Loucy (cell line): Measurements from ENCODE around the gene TEDC2.

Experiments
- H2AFZ ChIP-seq: fragments of 200-600 bp; sonication (generic); 2 replicates; pipeline ENCODE4 v1.6.0; 2016; ENCODE audit warnings: antibody characterized with exemption, mild to moderate bottlenecking, low read length, moderate library complexity
- H3F3A ChIP-seq: fragments of 200-600 bp; 2 replicates; pipeline ENCODE4 v1.6.0; 2016; ENCODE audit warnings: antibody characterized with exemption, low read depth, mild to moderate bottlenecking
- H3K27me3 ChIP-seq: fragments of 200-600 bp; sonication (generic); 2 replicates; pipeline ENCODE4 v1.6.1; 2014; ENCODE audit warnings: low read length, mild to moderate bottlenecking; ENCODE audit not compliant: insufficient read depth, poor library complexity, severe bottlenecking
- H3K36me3 ChIP-seq: fragments of 200-600 bp; sonication (generic); 2 replicates; pipeline ENCODE4 v1.6.1; 2016; ENCODE audit warnings: low read length; ENCODE audit not compliant: insufficient read depth
- H3K4me1 ChIP-seq: fragments of 200-600 bp; sonication (generic); 2 replicates; pipeline ENCODE4 v1.5.1; 2014; ENCODE audit warnings: low read length, mild to moderate bottlenecking; ENCODE audit not compliant: insufficient read depth, poor library complexity, severe bottlenecking
- H3K4me2 ChIP-seq: fragments of 200-600 bp; sonication (generic); 2 replicates; pipeline ENCODE4 v1.6.0; 2014; ENCODE audit warnings: antibody characterized with exemption, low read length, low read depth, mild to moderate bottlenecking; ENCODE audit not compliant: poor library complexity, severe bottlenecking
- H3K4me3 ChIP-seq: fragments of 200-600 bp; sonication (generic); 2 replicates; pipeline ENCODE4 v1.5.1; 2014; ENCODE audit warnings: low read length, mild to moderate bottlenecking, mixed read lengths; ENCODE audit not compliant: poor library complexity, severe bottlenecking
- H3K79me2 ChIP-seq: fragments of 200-600 bp; sonication (generic); 2 replicates; pipeline ENCODE4 v1.6.1; 2014; ENCODE audit warnings: low read length; ENCODE audit not compliant: insufficient read depth
- H3K9ac ChIP-seq: fragments of 200-600 bp; sonication (generic); 2 replicates; pipeline ENCODE4 v1.6.0; 2014; ENCODE audit warnings: mild to moderate bottlenecking, low read depth, low read length, moderate library complexity; ENCODE audit not compliant: poor library complexity, severe bottlenecking
- H3K9me2 ChIP-seq: fragments of 200-600 bp; sonication (generic); replicated peaks from 2 replicates; pipeline ENCODE4 v1.6.1; 2016; ENCODE audit warnings: low read depth, low read length, mixed read lengths
- H3K9me3 ChIP-seq: fragments of 200-600 bp; sonication (generic); 2 replicates; pipeline ENCODE4 v1.6.1; 2014; ENCODE audit warnings: mild to moderate bottlenecking, antibody characterized with exemption, low read length, low read depth; ENCODE audit not compliant: insufficient read depth
- H4K20me1 ChIP-seq: fragments of 200-600 bp; sonication (generic); 2 replicates; pipeline ENCODE4 v1.6.0; 2014; ENCODE audit warnings: antibody characterized with exemption, low read length, mild to moderate bottlenecking; ENCODE audit not compliant: insufficient read depth, poor library complexity, severe bottlenecking
- CTCF ChIP-seq: fragments of 200-600 bp; sonication (generic); conservative IDR thresholded peaks from 2 replicates; pipeline ENCODE4 v1.5.1; 2014; ENCODE audit warnings: mild to moderate bottlenecking, antibody characterized with exemption, low read length
- EZH2phosphoT487 ChIP-seq: fragments of 200-600 bp; IDR thresholded peaks from 2 replicates; pipeline ENCODE4 v1.6.1; 2018; ENCODE audit warnings: antibody characterized with exemption, mild to moderate bottlenecking, moderate library complexity, borderline replicate concordance

The TEDC2 gene

GRCh38 chr16:2513405-2514332 is 53.8 kb downstream of the TEDC2 start, which contains the start of gene ATP6V0C:
Gene ATP6V0C (plus strand): TSS chr16:2513952. CDS start chr16:2514104, 152 bp downstream.
- Histone ChIP-seq H3K4me3 (peak within 1 kb of the TSS; percentile 78), H3K4me2 (peak within 1 kb of the TSS; percentile 94), H3K9me3 (no peaks in the 10 kb centered on the region), H3K9me2 (no peaks in the 10 kb centered on the region), H3K9ac (peak within 1 kb of the TSS; percentile 75), H3K79me2 (peaks cover 47% of the 10 kb centered on the region), H3K27me3 (no peaks in the 10 kb centered on the region), H2AFZ (peak within 1 kb of the TSS; percentile 67; the same call in 1 of the 2 replicates), H3K4me1 (peaks cover 12% of the 10 kb centered on the region), H3K36me3 (no peaks in the 10 kb centered on the region), H3F3A (no peaks in the 10 kb centered on the region), H4K20me1 (peaks cover 9% of the 10 kb centered on the region)
- no peak for TF ChIP-seq CTCF
- no peak for TF ChIP-seq EZH2phosphoT487
